Melanocyte of skin (primary cell): ENCODE results near the gene DPY19L3. TPM values are rescaled to one million over a fixed set of nuclear protein-coding genes. Genes with fewer than 3 reads are reported as not detected.

Source experiments
- total RNA-seq, 2 donors: library from RNA; depleted of rRNA; stranded (reverse); fragments of >200 nt; gene quantifications; 2 replicates each; pipeline ENCODE4 v1.2.3, GENCODE V29; 2012

The DPY19L3 gene, protein sequence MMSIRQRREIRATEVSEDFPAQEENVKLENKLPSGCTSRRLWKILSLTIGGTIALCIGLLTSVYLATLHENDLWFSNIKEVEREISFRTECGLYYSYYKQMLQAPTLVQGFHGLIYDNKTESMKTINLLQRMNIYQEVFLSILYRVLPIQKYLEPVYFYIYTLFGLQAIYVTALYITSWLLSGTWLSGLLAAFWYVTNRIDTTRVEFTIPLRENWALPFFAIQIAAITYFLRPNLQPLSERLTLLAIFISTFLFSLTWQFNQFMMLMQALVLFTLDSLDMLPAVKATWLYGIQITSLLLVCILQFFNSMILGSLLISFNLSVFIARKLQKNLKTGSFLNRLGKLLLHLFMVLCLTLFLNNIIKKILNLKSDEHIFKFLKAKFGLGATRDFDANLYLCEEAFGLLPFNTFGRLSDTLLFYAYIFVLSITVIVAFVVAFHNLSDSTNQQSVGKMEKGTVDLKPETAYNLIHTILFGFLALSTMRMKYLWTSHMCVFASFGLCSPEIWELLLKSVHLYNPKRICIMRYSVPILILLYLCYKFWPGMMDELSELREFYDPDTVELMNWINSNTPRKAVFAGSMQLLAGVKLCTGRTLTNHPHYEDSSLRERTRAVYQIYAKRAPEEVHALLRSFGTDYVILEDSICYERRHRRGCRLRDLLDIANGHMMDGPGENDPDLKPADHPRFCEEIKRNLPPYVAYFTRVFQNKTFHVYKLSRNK
- total RNA-seq: 10 to 100 TPM; 27.6 to 29.6 TPM

GRCh38 chr19:32405431-32406160, at the start of gene DPY19L3:
DPY19L3 (plus strand) TSS chr19:32405770; CDS start chr19:32408254, 2,484 bp downstream.

Other genes starting within 250 kb of the DPY19L3 start
- 1 to 10 TPM; 7.9 to 8.0 TPM for gene ZNF507, start 60.2 kb upstream of the DPY19L3 start, total RNA-seq
- gene PDCD5, start 175.4 kb downstream of the DPY19L3 start, total RNA-seq: 10 to 100 TPM; 77.8 to 93.6 TPM